Subcutaneous adipose tissue (tissue), 4 donors: ENCODE results near the gene P2RX1. TPM values are rescaled to one million over a fixed set of nuclear protein-coding genes. Genes with fewer than 3 reads are reported as not detected.

Source experiments
- CTCF ChIP-seq: fragments of 450-650 bp; IDR thresholded peaks from one replicate; pipeline ENCODE4 v1.5.1; 2016; ENCODE audit warnings: low read depth, mild to moderate bottlenecking, control low read depth, antibody characterized with exemption, moderate library complexity
- total RNA-seq, 4 donors: library from RNA; depleted of rRNA; stranded (reverse); fragments of >200 nt; gene quantifications; one replicate each; pipeline ENCODE4 v1.1.0, GENCODE V29; 2016

Gene P2RX1
- total RNA-seq, 4 donors from 2014 or later, result 0.94 to 9.3 (median 1.8) TPM

- TF ChIP-seq CTCF, result no peak
Measured at GRCh38 chr17:3956327-3956957, 40.2 kb upstream of the P2RX1 start.

- TF ChIP-seq CTCF, result no peak
Measured at GRCh38 chr17:3955673-3955988, 39.4 kb upstream of the P2RX1 start.

- TF ChIP-seq CTCF, result no peak
Measured at GRCh38 chr17:3954976-3955672, 38.9 kb upstream of the P2RX1 start.

- no peak for TF ChIP-seq CTCF
Measured at GRCh38 chr17:3954086-3954485, 37.8 kb upstream of the P2RX1 start.

- no peak for TF ChIP-seq CTCF
Measured at GRCh38 chr17:3953542-3953941, 37.3 kb upstream of the P2RX1 start.

GRCh38 chr17:3952186-3952585, 35.9 kb upstream of the P2RX1 start:
- TF ChIP-seq CTCF, result no peak

- no peak for TF ChIP-seq CTCF
Measured at GRCh38 chr17:3951420-3951819, 35.2 kb upstream of the P2RX1 start.
